ENCODE data around the gene RNPEPL1. TPM values are rescaled to one million over a fixed set of nuclear protein-coding genes. Genes with fewer than 3 reads are reported as not detected.

RNPEPL1 gene
- total and polyA plus RNA-seq, 10 of the 15 experiments (the other 5 are each of a cell fraction or from before 2014, with no cell fraction given): 0.24 to 49.5 (median 6.8) TPM

GRCh38 chr2:240586198-240586918 is 18.1 kb downstream of the RNPEPL1 start, which contains the start of gene CAPN10 (continued):
- TF ChIP-seq CBX3 (IDR thresholded peaks at IDR 0.05; ENCODE audit: borderline replicate concordance, low read depth) (no peak), MEF2B (IDR thresholded peaks at IDR 0.05; ENCODE audit: partially characterized antibody, poor library complexity, severe bottlenecking) (peak; percentile 10), NFYB (IDR thresholded peaks at IDR 0.05; ENCODE audit: insufficient read depth, low read depth, low read length) (peak; percentile 83), RBBP5 (conservative IDR thresholded peaks at IDR 0.05) (no peak), ETV6 (conservative IDR thresholded peaks at IDR 0.05 in 1 of 2, IDR thresholded peaks at IDR 0.05 in 1 of 2; ENCODE audit: borderline replicate concordance in 1 of 2, low read depth in 1 of 2) (no peak), EGR1 (IDR thresholded peaks at IDR 0.05; ENCODE audit: borderline replicate concordance in 1 of 2, low read depth in 2 of 2, low read length in 2 of 2) (peak; percentile 33 to 71; a peak in 2 of 3 replicates), JUNB (IDR thresholded peaks at IDR 0.05) (no peak), POLR2A (IDR thresholded peaks at IDR 0.05; ENCODE audit: low read depth, low read length) (peak; percentile 95), BMI1 (IDR thresholded peaks at IDR 0.05; ENCODE audit: borderline replicate concordance) (no peak), USF2 (IDR thresholded peaks at IDR 0.05; ENCODE audit: borderline replicate concordance, low read depth, low read length) (peak; percentile 83), PAX5 (IDR thresholded peaks at IDR 0.05; ENCODE audit: borderline replicate concordance, low read depth, low read length) (peak; percentile 78; the same call in 1 of the 2 replicates), SKIL (IDR thresholded peaks at IDR 0.05; ENCODE audit: low read depth, poor library complexity, severe bottlenecking) (no peak), PBX3 (IDR thresholded peaks at IDR 0.05; ENCODE audit: insufficient replicate concordance, low read depth, low read length) (no peak), HDAC2 (IDR thresholded peaks at IDR 0.05) (no peak), LARP7 (IDR thresholded peaks at IDR 0.05) (peak; percentile 89), CBFB (IDR thresholded peaks at IDR 0.05; ENCODE audit: low read depth) (peak; percentile 42; the same call in 1 of the 2 replicates), HDAC6 (IDR thresholded peaks at IDR 0.05; ENCODE audit: unreplicated experiment) (no peak), TARDBP (IDR thresholded peaks at IDR 0.05; ENCODE audit: borderline replicate concordance) (peak; percentile 91), ZSCAN29 (IDR thresholded peaks at IDR 0.05) (no peak)
- TF ChIP-seq, protein P1, sequence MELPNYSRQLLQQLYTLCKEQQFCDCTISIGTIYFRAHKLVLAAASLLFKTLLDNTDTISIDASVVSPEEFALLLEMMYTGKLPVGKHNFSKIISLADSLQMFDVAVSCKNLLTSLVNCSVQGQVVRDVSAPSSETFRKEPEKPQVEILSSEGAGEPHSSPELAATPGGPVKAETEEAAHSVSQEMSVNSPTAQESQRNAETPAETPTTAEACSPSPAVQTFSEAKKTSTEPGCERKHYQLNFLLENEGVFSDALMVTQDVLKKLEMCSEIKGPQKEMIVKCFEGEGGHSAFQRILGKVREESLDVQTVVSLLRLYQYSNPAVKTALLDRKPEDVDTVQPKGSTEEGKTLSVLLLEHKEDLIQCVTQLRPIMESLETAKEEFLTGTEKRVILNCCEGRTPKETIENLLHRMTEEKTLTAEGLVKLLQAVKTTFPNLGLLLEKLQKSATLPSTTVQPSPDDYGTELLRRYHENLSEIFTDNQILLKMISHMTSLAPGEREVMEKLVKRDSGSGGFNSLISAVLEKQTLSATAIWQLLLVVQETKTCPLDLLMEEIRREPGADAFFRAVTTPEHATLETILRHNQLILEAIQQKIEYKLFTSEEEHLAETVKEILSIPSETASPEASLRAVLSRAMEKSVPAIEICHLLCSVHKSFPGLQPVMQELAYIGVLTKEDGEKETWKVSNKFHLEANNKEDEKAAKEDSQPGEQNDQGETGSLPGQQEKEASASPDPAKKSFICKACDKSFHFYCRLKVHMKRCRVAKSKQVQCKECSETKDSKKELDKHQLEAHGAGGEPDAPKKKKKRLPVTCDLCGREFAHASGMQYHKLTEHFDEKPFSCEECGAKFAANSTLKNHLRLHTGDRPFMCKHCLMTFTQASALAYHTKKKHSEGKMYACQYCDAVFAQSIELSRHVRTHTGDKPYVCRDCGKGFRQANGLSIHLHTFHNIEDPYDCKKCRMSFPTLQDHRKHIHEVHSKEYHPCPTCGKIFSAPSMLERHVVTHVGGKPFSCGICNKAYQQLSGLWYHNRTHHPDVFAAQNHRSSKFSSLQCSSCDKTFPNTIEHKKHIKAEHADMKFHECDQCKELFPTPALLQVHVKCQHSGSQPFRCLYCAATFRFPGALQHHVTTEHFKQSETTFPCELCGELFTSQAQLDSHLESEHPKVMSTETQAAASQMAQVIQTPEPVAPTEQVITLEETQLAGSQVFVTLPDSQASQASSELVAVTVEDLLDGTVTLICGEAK (IDR thresholded peaks at IDR 0.05; ENCODE audit: borderline replicate concordance): peak; percentile 93
- TF ChIP-seq, protein P2, sequence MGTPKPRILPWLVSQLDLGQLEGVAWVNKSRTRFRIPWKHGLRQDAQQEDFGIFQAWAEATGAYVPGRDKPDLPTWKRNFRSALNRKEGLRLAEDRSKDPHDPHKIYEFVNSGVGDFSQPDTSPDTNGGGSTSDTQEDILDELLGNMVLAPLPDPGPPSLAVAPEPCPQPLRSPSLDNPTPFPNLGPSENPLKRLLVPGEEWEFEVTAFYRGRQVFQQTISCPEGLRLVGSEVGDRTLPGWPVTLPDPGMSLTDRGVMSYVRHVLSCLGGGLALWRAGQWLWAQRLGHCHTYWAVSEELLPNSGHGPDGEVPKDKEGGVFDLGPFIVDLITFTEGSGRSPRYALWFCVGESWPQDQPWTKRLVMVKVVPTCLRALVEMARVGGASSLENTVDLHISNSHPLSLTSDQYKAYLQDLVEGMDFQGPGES (IDR thresholded peaks at IDR 0.05): no peak

All from GM12878 (cell line).